Cardiac muscle cell (in vitro differentiated cells and primary cell): Measurements from ENCODE around the gene SUSD4. TPM values are rescaled to one million over a fixed set of nuclear protein-coding genes. Genes with fewer than 3 reads are reported as not detected.

ENCODE experiments used
- DNase-seq, 2 donors: peaks; one replicate each; pipeline versions ENCODE4 v3.0.0 to v3.0.0-alpha.2; 2010 to 2017; ENCODE audit warnings: low read depth in 1 of 2, low spot score in 1 of 2
- H3K27ac ChIP-seq: fragments of 200-600 bp; sonication (generic); 2 replicates; pipeline ENCODE4 v1.5.1; 2016
- H3K27me3 ChIP-seq: fragments of 200-600 bp; sonication (generic); 2 replicates; pipeline ENCODE4 v1.6.0; 2016; ENCODE audit warnings: control low read depth
- H3K36me3 ChIP-seq: fragments of 200-600 bp; sonication (generic); 2 replicates; pipeline ENCODE4 v1.5.1; 2016; ENCODE audit warnings: control low read depth
- H3K4me1 ChIP-seq: fragments of 200-600 bp; sonication (generic); 2 replicates; pipeline ENCODE4 v1.8.1; 2017; ENCODE audit warnings: low read depth, mild to moderate bottlenecking, mixed run types
- H3K4me3 ChIP-seq: fragments of 200-600 bp; sonication (generic); 2 replicates; pipeline ENCODE4 v1.5.1; 2016; ENCODE audit warnings: mild to moderate bottlenecking
- H3K9me3 ChIP-seq: fragments of 200-600 bp; sonication (generic); 2 replicates; pipeline ENCODE4 v1.5.1; 2017; ENCODE audit warnings: low read depth, mild to moderate bottlenecking, control low read depth
- CTCF ChIP-seq: IDR thresholded peaks from 2 replicates; pipeline ENCODE4 v1.5.1; 2012; ENCODE audit warnings: low read depth, mild to moderate bottlenecking, low read length
- polyA plus RNA-seq: library from polyadenylated mRNA; unstranded; fragments of >200 nt; fragmentation: Nextera tagmentation; extraction: Ambion mirVana; gene quantifications from 2 replicates; pipeline ENCODE4 v1.2.1, GENCODE V29; 2016
- total RNA-seq: library from RNA; depleted of rRNA; stranded (reverse); fragments of >200 nt; gene quantifications from 2 replicates; pipeline ENCODE4 v1.2.3, GENCODE V29; 2016

The SUSD4 gene
- total and polyA plus RNA-seq, 2 experiments from 2014 or later: 20.9 to 31.6 TPM

- no peaks in the 10 kb centered on the region for H3K4me1 ChIP-seq
- H3K27ac ChIP-seq: no peak overlapping the region
- no peaks in the 10 kb centered on the region for H3K27me3 ChIP-seq
- TF ChIP-seq CTCF: no peak
- H3K36me3 ChIP-seq: no peaks in the 10 kb centered on the region
- no peak overlapping the region for H3K4me3 ChIP-seq
- H3K9me3 ChIP-seq: no peaks in the 10 kb centered on the region
- DNase-seq: no peak
Observed at GRCh38 chr1:223250632-223251015, 113.4 kb downstream of the SUSD4 start.

- TF ChIP-seq CTCF: no peak
- H3K27me3 ChIP-seq: no peaks in the 10 kb centered on the region
- no peaks in the 10 kb centered on the region for H3K36me3 ChIP-seq
- DNase-seq: no peak
- no peaks in the 10 kb centered on the region for H3K4me1 ChIP-seq
- no peak overlapping the region for H3K4me3 ChIP-seq
- no peak overlapping the region for H3K27ac ChIP-seq
- H3K9me3 ChIP-seq: no peaks in the 10 kb centered on the region
Observed at GRCh38 chr1:223249854-223250631, 113.9 kb downstream of the SUSD4 start.

- no peak for DNase-seq
- Histone ChIP-seq H3K36me3 (no peaks in the 10 kb centered on the region), H3K9me3 (no peaks in the 10 kb centered on the region), H3K27me3 (no peaks in the 10 kb centered on the region), H3K4me1 (no peaks in the 10 kb centered on the region), H3K4me3 (no peak overlapping the region), H3K27ac (no peak overlapping the region)
- TF ChIP-seq CTCF: no peak
Observed at GRCh38 chr1:223248770-223249140, 115.2 kb downstream of the SUSD4 start.

- no peak for DNase-seq
- TF ChIP-seq CTCF: no peak
- H3K4me3 ChIP-seq: no peak overlapping the region
- H3K27me3 ChIP-seq: no peaks in the 10 kb centered on the region
- no peak overlapping the region for H3K27ac ChIP-seq
- H3K4me1 ChIP-seq: no peaks in the 10 kb centered on the region
- no peaks in the 10 kb centered on the region for H3K36me3 ChIP-seq
- H3K9me3 ChIP-seq: no peaks in the 10 kb centered on the region
Observed at GRCh38 chr1:223248001-223248769, 115.8 kb downstream of the SUSD4 start.

GRCh38 chr1:223246476-223247112 is 117.4 kb downstream of the SUSD4 start:
- Histone ChIP-seq H3K4me1 (peaks cover 2% of the 10 kb centered on the region), H3K4me3 (no peak overlapping the region), H3K27ac (no peak overlapping the region), H3K36me3 (no peaks in the 10 kb centered on the region), H3K9me3 (no peaks in the 10 kb centered on the region), H3K27me3 (no peaks in the 10 kb centered on the region)
- DNase-seq: no peak
- TF ChIP-seq CTCF: no peak
